CD4-positive, alpha-beta T cell treated with Interleukin-4 for 1 hour (primary cell): ENCODE results near the gene ARHGEF40.
A peak's percentile ranks its signal among the peaks of the same experiment; 100 is the strongest.

ENCODE experiments used
- DNase-seq, 2 donors: peaks; one replicate each; pipeline ENCODE4 v3.0.0-alpha.2; 2020 to 2022

Gene ARHGEF40

DNA sequence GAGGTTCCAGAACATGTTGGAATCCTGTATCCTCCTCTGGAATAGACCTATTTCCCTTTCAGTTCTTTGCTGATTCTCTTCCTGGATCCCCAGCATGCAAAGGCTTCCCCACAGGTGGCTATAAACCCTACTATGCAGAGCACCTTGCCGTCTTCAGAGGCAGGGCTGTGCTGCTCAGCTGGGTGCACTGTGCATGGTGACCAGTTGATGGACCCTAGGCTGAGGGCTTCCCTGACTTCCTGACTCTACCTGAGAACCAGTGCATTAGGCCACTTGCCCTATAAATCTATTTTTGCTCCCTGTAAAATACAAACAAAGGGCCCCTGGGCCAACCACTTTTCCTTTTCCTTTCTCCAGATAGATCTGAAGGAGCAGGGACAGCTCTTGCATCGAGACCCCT lies 14.3 kb downstream of the ARHGEF40 start:
- no peak for DNase-seq

- DNase-seq: peak in 1 of 2 donors; percentile 54
Observed at GRCh38 chr14:21084998-21085853, 15.1 kb downstream of the ARHGEF40 start.

- DNase-seq: no peak
Observed at GRCh38 chr14:21086908-21087293, 16.8 kb downstream of the ARHGEF40 start.

DNA sequence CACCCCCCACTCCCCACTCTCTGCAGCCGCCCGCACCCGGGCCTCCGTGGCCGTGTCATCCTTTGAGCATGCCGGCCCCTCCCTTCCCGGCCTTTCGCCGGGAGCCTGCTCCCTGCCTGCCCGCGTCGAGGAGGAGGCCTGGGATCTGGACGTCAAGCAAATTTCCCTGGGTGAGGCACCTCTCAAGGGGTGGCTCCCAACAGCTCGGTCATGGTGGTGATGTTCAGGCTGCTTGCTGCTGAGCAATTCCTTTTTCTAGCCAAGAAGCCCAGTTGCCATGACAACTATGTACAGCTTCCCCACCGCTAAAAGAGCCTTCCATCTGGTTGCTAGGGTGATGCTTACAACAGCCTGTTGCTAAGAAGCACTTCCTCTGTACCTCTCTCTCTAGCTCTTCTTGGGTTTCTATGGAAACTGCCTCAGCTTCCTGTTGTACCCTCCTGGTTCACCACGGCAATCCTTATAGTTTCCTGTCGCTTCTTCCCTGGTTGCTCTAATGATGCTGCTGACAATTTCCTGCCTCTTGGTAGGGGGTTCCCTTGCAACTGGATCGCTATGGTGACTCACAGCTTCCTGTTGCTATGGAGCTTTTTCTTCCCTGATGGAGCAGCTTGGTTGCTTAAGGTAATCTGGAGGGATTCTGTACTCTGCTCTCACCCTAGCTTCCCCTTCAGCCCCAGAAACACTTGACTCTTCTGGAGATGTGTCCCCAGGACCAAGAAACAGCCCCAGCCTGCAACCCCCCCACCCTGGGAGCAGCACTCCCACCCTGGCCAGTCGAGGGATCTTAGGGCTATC lies 17.4 kb downstream of the ARHGEF40 start:
- peak; percentile 95 to 97 for DNase-seq

DNA sequence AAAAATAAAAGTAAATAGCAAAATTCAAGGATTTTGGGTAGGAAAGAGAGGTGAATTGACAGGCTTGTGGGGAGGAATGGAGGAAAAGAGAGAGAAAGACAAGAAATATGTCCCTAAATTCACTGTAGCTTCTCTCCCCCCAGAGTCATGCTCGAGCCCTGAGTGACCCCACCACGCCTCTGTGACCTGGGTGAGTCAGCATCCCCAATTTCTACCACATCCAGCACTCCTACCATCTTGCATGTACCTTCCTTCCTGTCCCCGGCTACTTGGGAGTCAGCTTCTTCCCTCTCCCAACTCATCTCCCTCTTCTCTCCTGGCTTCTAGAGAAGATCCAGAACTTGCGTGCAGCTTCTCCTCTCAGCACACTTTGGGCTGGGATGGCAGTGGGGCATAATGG lies 18.6 kb downstream of the ARHGEF40 start:
- no peak for DNase-seq

DNA sequence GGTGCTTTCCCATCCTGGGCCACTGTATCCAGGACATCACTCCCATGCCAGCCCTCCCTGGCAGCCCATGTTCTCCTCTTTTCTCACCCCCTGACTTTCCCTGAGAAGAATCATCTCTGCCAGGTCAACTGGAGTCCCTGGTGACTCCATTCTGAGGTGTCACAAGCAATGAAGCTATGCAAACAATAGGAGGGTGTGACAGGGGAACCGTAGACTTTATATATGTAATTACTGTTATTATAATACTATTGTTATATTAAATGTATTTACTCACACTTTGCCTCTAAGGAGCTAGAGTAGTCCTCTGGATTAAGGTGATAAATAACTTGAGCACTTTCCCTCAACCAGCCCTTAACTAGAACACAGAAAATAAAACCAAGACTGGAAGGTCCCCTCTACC lies 19.2 kb downstream of the ARHGEF40 start:
- DNase-seq: no peak

GRCh38 chr14:21089877-21090193 lies 19.7 kb downstream of the ARHGEF40 start:
- DNase-seq: no peak

- peak in 1 of 2 donors; percentile 42 for DNase-seq
Observed at GRCh38 chr14:21090194-21090939, 20.3 kb downstream of the ARHGEF40 start.

DNA sequence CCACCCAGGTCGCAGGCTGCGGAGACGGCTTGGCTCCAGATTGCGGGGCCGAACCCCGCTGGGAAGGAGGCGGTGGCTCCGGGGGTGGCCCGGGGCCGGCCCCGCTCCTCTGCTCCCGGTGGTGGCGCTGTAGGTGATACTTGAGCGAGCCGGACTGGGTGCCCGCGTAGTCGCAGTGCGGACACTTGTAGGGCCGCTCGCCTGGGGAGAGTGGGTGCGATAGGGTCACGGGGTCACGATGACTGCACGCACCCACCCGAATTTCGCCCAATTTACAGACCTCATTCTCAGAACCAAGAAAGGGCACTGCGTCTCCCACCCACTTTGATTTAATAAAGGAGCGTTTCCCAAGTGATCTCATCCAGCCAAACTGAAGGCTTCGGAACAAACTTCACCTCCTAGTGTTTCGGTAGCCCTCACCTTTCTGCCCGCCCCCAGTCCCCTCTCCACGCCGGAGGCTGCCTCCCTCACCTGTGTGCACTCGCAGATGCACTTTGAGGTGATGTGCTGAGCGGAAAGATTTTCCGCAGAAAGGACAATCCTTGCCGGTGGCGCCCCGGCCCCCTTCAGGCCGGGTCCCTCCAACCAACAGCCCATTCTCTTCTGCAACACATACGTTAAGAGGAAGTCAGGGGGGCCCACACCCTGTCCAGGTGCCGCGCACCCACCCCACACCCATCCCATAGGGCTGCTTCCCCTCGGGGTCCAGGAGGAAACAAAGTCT lies 21.0 kb downstream of the ARHGEF40 start:
- no peak for DNase-seq

GRCh38 chr14:21091821-21092272 lies 21.7 kb downstream of the ARHGEF40 start:
- no peak for DNase-seq

DNA sequence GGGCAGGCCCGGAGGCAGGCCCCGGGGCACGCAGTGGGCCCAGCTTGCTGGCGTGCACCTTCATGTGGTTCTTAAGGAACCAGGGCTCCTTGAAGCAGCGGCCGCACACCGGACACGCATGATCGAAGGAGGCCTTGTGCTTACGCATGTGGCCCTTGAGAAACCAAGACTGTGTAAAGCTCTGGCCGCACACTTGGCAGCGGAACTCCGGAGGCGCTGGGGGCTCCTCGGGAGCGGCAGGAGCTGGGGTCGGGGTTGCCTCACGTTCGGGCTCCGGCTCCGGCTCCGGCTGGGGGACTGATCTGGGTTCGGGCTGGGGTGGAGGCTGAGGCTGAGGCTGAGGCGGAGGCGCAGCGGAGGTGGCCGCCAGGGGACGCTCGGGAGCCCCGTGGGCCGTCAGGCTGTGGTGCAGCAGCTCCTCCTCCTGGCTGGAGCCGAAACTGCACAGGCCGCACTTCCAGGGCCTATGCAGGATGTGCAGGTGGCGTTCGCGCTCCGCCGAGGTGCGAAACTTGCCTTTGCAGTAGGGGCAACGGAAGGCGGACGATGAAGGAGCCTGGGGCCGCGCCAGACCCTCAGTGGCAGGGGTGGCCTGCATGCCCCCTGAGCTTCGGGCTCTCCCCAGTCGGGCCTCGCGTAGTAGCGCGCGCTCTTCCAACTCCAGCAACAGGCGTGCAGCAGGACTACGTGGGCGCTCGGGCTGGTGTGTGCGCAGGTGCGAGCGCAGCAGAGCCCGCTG lies 22.3 kb downstream of the ARHGEF40 start:
- DNase-seq: peak; percentile 88 to 91

DNA sequence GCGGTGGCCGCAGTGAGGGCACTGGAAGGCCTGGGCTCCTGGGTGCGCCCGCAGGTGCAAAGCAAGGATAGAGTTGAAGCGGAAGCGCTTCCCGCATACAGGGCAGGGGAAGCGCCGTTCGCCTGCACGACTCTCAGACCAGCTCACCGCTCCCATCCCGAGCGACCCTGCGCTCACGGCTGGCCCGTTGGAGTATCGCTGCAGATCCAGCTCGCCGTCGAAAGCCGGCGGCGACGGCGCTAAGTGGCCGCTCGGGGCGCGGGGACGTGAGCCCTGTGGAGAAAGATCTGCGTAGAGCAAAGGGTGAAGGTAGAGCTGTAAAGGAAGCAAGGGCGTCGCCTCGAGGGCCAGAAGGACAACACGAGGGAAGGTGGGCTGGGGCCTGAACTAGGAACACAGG lies 22.9 kb downstream of the ARHGEF40 start:
- no peak for DNase-seq

- DNase-seq: no peak
Observed at GRCh38 chr14:21093769-21094681, 23.9 kb downstream of the ARHGEF40 start.

DNA sequence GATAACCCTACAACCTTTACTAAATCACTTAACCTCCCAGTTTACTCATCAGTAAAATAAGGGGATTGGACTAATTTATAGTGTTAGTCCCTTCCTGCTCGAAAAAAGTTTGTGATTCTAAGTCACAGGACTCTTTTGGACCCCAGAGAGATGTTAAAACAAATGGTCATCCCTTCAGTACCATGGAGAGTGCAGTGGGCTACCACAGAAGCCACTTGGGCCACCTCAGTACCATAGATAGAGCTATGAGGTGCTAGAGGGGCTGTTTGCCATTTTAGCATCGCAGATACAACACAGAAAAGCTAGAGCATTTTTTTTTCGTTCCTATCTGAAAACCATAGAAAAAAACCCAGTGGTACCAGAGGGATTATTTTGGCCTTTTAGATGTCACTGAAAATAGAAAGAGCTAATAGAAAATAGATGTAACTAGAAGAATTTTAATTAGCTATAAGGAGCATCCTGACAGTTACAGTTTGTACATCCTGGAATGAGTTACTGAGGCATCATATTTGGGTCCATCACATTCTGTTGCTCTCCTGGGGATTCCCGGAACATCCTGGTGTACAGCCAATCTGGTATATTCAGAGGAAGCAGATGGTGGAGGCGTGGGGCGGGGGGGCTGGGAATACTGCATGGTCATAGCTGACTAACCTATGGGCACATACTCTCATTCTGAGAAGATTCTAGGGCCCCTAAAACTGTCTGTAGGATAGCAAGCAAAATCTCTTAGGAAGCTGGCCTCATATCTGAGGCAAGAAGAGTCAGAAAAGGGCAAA lies 25.5 kb downstream of the ARHGEF40 start:
- no peak for DNase-seq

GRCh38 chr14:21096438-21096837 lies 26.3 kb downstream of the ARHGEF40 start:
- DNase-seq: no peak

GRCh38 chr14:21096978-21097635 lies 27.0 kb downstream of the ARHGEF40 start:
- DNase-seq: no peak

DNA sequence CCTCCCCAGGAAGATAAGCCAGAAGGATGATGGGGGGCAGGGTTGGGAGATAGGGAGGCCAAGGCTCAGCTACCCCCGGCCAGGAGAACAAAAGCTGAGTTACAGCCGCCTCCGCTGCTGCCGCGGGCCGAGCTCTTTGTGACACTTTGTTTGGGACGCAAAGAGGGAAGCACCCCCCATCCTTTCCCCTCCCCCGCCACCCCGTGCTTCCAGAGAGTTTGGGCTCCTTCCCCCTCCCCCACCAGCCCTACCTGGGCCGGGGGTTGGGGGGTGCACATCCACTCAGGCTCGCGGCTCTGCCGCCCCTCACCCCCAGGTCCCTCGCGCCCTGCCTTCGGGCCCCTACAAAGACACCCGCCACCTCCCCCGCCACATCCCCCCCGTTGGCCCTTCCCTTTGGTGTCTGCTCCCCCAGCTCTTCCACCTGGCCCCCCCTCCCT lies 27.6 kb downstream of the ARHGEF40 start:
- DNase-seq: peak in 1 of 2 donors; percentile 27

- peak in 1 of 2 donors; percentile 50 for DNase-seq
Observed at GRCh38 chr14:21098076-21098891, 28.2 kb downstream of the ARHGEF40 start, which contains the start of gene ZNF219. TSS of gene ZNF219 (minus strand) at chr14:21098655. CDS start at chr14:21093591, 5,064 bp downstream.
